ENCODE measurements around the gene CALU. TPM values are rescaled to one million over a fixed set of nuclear protein-coding genes. Genes with fewer than 3 reads are reported as not detected.

The CALU gene
- total RNA-seq, 1 donor from 2014 or later = 413 TPM

DNA sequence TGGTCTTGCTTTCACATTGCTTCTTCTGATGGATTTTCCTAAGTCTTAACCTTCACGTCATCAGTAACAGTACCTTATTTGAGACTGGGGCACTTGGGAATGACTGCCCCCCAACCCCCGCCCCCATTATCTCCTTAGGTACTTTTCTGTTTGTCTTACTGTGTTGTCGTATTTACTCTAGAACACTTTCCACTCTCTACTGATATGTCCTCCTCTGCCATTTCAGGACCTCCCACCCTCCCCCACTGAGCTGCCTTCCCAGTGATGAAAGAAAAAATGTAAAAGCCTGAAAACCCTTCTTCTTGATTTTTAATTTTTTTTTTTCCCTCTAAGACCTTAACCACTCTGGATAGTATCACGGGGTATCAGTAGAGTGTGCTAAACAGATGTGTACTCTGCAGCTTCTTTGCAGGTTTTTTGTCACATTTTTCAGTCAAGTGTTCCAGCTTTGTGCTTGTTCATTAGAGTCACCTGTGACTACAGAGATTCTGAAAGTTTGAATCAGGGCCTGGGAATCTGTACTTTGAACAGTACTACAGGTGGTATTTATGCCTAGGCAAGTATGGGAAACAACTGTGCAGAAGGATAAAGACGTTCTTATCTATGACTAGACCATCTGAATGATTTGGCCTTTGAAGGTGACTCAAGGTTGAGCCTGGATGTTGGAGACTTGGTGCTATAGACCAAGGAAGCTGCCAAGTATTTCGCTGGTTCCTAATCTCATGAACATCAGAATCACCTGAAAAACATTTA lies 8.3 kb downstream of the CALU start:
- no peak for DNase-seq (ENCODE audit: low spot score)

DNA sequence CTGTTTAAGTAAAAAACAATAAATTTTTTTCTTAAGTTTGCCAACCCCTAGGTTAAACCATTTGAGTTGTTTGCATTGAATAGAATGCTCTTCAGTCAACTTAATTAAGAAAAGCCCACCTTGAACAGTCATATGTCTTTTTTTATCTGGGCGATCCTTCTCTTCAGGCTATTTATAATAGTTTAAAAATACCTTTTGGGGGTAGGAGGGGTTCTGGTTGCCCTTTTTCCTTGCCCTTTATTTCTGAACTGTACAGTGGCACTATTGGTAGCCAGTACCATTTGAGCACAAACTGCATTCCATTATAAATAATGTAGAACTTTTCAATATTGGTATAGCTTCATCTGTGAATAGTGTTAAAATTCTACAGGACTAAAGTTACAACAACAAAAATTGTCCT lies 13.1 kb downstream of the CALU start:
- DNase-seq (ENCODE audit: low spot score) = no peak

DNA sequence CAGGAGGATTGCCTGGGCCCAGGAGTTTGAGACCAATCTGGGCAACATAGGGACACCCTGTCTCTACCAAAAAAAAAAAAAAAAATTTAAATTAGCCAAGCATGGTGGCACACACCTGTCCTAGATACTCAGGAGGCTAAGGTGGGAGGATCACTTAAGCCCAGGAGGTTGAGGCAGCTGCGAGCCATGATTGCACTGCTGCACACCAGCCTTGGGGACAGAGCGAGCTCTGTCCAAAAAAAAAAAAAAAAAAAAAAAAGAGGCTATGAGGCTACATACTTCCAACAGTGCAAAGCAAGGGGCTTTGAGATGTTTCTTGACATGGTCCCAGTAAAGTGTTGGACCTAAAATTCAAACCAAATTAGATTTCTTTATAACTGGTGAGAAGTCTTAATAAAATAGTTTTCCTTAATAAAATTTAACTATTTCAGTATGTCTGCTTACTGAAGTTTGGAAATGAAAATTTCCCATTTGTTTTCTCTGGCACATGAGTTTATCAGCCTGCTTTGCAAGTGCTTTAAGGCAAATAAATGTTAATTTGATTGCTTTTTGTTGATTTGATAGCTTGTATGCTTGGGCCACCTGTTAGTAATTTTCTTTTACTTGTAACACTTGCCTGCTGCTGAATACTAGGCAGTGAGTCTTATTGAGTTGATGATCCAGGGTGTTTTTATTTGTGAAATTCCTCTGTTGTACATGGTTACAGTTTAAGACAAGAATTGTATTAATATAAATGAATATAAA lies 16.1 kb downstream of the CALU start:
- DNase-seq (ENCODE audit: low spot score) = no peak

DNA sequence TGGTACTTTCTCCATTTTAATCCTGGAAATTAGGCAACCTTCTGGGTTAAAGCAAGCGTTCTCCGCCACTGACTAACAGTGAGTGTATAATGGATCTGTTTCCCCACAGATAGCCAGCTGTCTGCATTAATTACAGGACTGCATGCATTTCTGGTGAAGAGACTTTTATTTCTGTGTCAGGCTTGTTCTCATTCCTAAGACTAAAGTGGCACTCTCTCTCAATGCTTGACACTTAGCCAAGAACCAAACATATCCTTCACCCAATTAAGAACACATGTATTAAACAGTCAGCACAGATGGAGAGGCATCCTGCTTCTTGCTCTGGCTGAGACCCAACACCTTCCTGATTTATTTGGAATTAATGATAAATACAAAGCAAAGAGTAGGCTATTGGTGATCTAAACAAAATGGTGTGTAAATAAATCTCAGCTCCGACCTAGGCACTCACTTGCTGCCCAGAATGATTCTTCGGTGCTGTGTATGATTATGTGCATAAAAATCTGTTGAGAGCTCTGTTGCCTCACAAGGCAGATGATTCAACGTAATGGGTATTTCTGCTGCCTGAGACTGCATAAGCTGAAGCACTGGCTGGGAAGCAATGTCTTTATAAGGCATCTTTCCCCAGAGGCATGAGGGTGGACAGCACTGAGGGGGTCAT lies 16.8 kb downstream of the CALU start:
- DNase-seq (ENCODE audit: low spot score) = no peak

DNA sequence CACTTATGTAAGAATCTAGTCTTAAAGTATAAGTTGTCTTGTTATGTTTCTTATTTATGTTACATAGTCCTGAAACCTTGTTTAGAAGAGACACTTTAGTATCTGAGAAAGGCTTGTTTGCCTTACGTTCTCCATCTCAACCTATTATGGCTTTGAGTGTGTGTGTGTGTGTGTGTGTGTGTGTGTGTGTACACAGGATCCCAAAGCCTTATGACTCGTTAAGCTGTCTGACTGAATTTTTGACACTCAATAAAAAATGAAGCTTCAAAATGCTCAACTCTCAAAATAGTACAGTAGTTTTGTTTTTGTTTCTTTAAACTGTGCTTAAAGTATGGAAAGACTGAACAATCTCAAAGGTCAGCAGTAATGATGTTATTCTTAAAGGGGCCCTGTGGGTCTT lies 18.0 kb downstream of the CALU start:
- DNase-seq (ENCODE audit: low spot score) = no peak

DNA sequence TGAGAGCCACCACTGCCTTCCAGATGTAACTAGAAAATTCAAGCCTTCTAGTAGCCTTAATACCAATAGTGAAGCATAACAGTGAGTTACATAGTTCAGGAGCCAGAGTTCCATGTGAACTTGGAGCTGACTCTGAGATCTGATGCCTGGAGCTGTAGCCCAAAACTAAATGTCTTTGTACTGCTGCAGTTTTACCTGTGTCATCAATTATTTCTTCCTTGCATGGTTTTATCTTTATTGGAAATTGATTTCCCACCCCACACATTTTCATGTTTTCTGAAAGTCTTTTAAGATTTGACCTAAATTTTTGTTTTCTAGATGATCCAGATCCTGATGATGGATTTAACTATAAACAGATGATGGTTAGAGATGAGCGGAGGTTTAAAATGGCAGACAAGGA lies 19.4 kb downstream of the CALU start:
- DNase-seq (ENCODE audit: low spot score) = no peak

DNA sequence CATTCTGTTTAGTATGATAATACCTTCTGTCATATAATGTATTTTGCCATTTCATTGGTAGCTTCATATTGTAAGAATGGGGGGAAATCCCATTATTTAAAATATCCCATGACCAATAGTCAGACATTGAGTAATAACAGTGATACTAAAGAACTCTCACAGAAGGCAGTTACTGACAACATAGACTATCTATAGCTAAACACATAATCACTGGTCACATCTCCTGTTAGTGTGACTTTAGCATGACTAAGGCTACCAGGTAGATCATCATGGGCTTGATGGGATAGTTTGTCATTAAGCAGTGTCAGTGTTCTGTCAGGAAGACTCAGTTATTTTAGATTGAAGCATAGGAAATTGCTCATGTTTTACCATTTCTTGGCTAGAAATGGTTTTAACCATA lies 20.1 kb downstream of the CALU start:
- no peak for DNase-seq (ENCODE audit: low spot score)

DNA sequence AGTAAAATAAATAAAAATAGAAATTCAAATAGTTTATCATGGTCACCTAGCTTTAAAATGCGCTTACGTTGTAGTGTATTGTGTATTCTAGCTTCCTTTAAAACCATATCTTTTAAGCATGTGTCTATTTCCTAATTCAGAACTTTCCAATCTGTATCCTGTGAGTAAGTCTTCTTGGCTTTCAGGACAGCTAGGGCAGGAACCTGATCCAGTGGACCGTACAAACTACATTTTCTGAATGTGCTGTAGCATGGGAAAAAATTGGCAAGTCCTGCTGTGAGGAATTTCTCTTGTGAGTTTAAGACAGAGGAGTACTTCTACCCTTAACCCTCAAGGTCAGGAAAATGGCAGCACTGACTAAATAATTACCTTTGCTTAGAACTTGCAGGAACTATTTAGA lies 24.4 kb downstream of the CALU start:
- no peak for DNase-seq (ENCODE audit: low spot score)

DNA sequence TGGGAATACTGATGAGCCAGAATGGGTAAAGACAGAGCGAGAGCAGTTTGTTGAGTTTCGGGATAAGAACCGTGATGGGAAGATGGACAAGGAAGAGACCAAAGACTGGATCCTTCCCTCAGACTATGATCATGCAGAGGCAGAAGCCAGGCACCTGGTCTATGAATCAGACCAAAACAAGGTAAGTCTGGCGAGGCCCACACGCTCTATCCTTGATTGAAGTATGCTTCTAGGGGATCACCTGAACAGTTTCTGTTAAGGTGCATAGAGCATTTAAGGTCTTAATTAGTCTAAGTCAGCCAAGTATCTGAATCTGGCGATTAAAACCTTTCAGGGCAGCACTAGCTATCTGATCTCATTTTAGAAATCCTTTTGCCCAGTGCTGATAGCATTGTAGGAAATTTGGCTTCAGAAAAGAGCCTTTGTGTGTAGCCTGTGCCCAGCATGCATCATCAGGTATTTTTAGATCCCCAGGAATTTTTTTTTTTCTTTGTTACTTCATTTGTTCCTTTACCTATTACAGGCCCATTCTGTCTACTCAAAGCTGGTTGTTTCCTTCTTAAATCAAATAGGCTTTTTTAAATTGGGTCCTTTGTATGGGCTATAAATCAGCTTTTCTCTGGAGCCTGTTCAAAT lies 28.4 kb downstream of the CALU start:
- DNase-seq (ENCODE audit: low spot score) = no peak

DNA sequence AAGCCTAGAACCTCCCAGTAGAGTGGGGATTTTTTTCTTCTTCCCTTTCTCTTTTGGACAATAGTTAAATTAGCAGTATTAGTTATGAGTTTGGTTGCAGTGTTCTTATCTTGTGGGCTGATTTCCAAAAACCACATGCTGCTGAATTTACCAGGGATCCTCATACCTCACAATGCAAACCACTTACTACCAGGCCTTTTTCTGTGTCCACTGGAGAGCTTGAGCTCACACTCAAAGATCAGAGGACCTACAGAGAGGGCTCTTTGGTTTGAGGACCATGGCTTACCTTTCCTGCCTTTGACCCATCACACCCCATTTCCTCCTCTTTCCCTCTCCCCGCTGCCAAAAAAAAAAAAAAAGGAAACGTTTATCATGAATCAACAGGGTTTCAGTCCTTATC lies 31.1 kb downstream of the CALU start:
- DNase-seq (ENCODE audit: low spot score) = no peak

DNA sequence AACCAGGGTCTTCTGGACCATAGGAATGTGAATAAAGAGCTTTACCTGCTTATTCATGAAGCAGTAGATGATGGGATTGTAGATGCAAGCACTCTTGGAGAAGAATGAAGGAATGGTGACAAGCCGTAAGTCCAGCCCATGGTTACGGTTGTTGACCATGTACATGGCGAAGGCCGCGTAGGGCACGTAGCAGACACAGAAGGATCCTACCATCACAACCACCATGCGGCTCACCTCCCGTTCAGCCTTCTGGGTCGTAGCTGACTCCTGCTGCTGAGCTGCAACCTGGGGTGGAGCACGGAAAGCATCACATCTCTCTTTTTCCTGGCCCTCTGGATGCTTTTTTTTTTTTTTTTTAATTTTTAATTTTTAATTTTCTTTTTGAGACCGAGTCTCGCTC lies 34.4 kb downstream of the CALU start:
- DNase-seq (ENCODE audit: low spot score) = no peak

DNA sequence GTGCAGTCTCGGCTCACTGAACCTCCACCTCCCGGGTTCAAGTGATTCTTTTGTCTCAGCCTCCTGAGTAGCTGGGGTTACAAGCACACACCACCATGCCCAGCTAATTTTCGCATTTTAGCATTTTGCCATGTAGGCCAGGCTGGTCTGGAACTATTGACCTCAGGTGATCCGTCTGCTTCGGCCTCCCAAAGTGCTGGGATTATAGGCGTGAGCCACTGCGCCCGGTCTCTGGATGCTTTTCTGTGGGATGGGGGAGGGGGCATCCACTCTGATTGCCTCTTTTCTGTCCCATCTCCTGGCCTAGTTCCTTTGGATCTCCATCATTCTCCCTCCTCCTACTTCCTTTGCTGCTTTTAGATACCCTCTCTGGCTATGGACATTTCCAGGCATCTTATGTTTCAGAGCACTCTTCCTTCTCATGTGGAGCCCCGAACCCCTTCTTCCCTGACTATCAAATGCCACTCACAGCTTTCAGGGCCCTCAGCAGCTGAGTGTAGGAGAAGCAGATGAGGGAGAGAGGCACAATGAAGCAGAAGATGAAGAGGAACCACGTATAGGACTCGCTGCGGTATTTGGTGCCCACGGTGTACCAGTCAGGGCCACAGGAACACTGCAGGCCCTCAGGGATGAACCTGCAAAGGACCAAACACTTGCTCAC lies 35.0 kb downstream of the CALU start:
- DNase-seq (ENCODE audit: low spot score) = no peak

DNA sequence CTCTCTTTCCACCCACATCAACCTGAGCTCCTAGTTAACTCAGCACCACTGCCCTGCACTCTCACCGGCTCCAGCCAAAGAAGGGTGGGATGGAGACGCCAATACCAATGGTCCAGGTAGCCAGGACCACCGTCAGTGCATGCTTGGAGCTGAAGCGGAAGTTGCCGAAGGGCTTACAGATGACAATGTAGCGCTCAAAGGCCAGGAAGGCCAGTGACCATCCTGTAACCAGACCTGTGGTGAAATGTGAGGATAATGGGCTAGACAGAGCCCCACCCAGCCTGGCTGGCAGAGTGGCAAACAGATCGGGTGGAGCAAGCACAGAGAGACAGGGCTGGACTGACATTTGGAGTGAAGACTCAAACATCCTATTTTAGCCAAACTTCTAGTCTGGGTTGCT lies 35.8 kb downstream of the CALU start:
- DNase-seq (ENCODE audit: low spot score) = no peak

DNA sequence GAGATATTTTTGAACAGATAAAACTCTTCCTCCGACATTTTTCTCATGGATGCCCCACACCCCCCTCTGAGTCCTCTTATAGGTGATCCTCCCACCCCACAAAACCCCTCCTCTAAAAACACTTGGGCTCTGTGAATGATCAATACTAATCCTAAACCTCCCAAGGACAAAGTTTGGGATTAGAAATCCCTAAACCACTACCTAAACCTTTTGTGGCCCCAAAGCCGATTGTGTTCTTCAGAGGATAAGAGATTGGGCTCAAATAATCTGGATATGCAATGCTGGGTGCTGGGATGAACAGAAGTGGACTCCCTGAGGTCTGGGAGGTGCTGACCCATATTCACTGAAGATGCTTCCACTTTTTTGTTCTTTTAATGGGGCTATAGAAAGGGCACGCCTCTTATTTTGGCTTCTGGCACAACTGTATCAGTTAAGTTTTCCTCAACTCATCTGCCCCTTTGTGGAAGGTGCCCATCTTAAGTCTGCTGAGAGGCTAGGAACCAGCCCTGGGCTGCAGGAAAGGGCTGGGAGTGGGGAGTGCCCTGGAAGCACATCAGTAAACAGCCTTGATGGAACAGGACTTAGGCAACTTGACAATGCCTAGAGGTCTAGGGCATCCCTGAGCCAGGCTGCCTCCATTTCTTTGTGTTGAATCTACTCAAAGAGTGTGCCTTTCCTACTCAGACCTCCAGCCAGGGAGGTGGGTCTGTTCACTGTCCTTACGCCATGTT lies 36.8 kb downstream of the CALU start, which contains the start of gene OPN1SW:
Gene OPN1SW, minus strand, starts transcription at position 51 of the 731 bp plus-strand sequence. Its CDS starts 13 bp downstream, at position 38.
- DNase-seq (ENCODE audit: low spot score) = no peak

DNA sequence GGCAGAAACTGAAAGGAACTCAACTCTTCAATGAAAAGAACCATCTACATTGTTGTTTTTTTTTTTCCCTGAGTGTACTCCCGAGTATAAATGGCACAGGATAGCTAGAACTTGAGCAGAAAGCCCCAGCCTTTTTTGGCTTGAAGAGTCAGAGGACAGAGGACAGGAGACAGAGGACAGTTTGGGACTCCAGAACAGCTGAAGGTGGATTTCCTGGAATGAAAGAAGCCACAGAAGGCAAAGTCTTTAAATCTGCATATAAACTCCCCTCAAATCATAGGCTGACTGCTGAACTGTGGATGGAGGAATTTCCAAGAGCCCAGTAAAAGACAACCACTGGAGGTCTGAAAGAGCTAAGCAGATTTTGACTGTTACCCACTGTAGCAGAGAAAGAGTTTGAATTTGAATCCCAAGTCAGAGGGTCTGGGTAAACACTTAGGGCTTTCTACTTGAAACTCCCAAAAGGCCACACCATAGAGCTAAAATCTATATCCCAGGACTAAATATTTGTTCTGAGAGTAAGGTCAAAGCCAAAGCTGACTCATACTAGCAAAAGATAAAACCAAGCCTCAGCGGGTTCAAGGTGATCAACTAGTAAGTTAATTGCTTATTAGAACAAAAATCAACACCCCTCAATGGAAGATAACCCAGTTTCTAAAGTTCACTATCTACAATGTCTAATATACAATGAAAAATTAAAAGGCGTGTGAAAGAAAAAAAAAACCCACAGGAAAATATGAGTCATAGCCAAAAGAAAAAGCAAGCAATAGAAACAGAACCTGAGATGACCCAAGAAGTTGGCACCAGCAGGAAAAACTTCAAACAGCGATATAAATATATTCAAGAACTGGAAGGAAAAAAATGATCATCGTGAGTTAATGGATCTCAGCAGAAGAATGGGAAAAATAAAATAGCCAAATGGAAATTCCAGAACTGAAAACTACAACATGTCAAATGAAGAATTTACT lies 38.3 kb downstream of the CALU start:
- DNase-seq (ENCODE audit: low spot score) = no peak

DNA sequence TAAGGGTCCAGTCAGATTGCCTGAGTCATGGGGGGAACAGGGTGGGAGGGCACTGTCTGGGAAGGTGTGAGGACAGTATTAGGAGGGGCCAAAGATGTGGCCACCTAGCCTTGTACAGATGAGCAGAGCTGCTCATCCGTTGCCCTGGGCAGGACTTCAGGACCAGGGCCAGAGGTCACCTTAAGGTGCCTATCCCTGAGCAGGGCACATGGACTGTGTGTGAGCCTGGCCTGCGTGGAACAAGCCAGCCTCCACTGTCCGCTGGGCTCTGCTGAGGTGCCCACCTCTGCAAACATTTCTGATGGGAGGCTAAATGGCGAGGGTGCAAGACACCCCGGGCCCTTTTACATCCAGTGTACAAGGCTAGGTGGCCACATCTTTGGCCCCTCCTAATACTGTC lies 39.8 kb downstream of the CALU start:
- DNase-seq (ENCODE audit: low spot score) = no peak

DNA sequence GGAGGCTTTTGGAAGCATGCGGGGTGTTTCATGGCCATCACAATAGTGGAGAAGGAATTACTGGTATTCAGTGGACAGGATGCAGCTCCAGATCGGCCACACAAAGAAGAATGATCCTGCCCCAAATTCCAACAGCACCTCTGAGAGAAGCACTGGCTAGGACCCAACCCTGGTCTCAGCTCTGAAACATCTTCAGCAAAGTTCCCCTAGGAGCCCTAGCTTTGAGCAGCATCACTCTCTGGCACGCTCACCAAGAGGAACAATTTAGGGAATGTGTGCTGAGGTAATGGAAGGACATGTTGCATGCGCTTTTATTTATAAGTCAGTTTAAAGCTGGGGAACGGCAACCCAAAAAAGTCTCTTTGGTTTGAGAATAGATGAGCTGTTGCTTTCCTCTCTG lies 42.0 kb downstream of the CALU start:
- peak; percentile 38 for DNase-seq (ENCODE audit: low spot score)

DNA sequence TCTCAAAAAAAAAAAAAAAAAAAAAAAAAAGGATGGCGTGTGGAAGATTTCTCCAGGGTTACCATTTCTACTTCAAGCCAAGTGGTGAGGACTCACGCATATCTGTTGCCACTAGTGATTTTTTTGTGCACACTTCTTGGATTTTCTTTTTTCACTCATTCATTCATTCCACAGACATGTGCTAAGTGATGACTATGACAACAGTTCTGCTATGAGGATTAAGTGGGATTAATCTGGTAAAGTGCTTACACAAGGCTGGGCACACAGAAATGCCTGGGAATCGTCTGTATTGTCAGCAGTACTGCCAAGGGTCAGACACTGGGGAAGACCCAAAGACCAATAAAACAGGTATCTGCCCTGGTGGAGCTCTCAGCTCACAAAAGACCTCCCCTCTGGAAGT lies 42.7 kb downstream of the CALU start:
- DNase-seq (ENCODE audit: low spot score) = no peak

DNA sequence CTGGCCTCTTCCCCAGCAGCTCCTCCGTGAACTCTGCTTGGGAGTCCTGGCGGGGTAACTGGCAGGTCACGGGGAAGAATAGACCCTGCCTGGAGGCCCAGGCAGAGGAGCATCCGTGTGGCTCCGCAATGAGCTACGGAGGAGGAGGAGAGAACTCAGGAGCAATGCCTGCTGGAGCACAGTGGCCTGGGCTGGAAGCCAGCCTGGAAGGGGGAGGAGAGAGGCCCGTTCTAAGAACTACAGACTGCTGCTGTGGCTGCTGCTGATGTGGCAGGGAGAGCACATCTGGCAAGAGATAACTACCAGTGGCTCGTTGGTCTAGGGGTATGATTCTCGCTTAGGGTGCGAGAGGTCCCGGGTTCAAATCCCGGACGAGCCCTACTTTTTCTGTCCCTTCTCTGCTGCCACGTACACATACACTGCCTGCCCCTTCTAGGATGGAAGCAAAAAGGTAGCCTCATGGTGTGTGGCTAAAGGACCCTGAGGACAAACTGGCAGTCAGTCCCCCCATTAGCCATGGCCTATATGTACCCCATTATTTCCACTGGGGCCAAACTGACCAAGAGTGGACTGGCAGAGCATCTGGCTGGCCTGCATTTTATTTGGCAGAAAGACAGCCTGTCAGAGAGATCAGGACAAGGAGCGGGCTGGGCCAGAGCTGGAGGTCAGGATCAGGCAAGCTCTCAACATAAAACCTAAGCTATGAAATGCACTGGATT lies 44.1 kb downstream of the CALU start:
- peak; percentile 96 for DNase-seq (ENCODE audit: low spot score)

All from umbilical cord (tissue), 2 donors.